Measurements from ENCODE around the gene GPATCH1. TPM values are rescaled to one million over a fixed set of nuclear protein-coding genes. Genes with fewer than 3 reads are reported as not detected.
"Not testable (repeated sequence)": the region's sequence is repeated elsewhere in the genome, so short reads cannot be mapped to it uniquely, and the experiment has no call there.

The GPATCH1 gene
- total RNA-seq, 4 donors from 2014 or later, result 6.6 to 32.1 (median 10.6) TPM

- Histone ChIP-seq H3K27ac (no peak overlapping the region), H3K4me1 (no peaks in the 10 kb centered on the region), H3K4me3 (no peak overlapping the region), H3K36me3 (no peaks in the 10 kb centered on the region), H3K27me3 (no peaks in the 10 kb centered on the region), H3K9me3 (peaks cover 0 to 7% (median 0%) of the 10 kb centered on the region in 4 donors)
- TF ChIP-seq CTCF (IDR thresholded peaks at IDR 0.05) (no peak), POLR2A (IDR thresholded peaks at IDR 0.05) (no peak), EP300 (IDR thresholded peaks at IDR 0.05) (no peak)
- 86 to 92% methylated on average over 6 of the region's 6 CpGs for WGBS, 2 donors
- DNase-seq (ENCODE audit: low spot score in 2 of 2), result no peak
Measured at GRCh38 chr19:33163481-33163880, 82.5 kb downstream of the GPATCH1 start.

GRCh38 chr19:33166037-33166436 lies 85.1 kb downstream of the GPATCH1 start:
- WGBS, 2 donors, result 70 to 76% methylated on average over 6 of the region's 6 CpGs
- not testable (repeated sequence) for DNase-seq (ENCODE audit: low spot score in 2 of 2); H3K4me3 ChIP-seq; H3K27ac ChIP-seq; H3K4me1 ChIP-seq; H3K27me3 ChIP-seq; H3K9me3 ChIP-seq; H3K36me3 ChIP-seq

GRCh38 chr19:33167438-33167837 lies 86.5 kb downstream of the GPATCH1 start:
- WGBS, 2 donors, result 95% methylated on average over 1 of the region's 1 CpG
- no peaks in the 10 kb centered on the region for H3K4me1 ChIP-seq
- H3K27ac ChIP-seq, result no peak overlapping the region
- H3K4me3 ChIP-seq, result no peak overlapping the region
- no peaks in the 10 kb centered on the region for H3K36me3 ChIP-seq
- TF ChIP-seq POLR2A (IDR thresholded peaks at IDR 0.05) (no peak), EP300 (IDR thresholded peaks at IDR 0.05) (no peak), CTCF (IDR thresholded peaks at IDR 0.05) (no peak)
- DNase-seq (ENCODE audit: low spot score in 2 of 2), result no peak
- H3K9me3 ChIP-seq, result peaks cover 0 to 10% (median 0%) of the 10 kb centered on the region in 4 donors
- no peaks in the 10 kb centered on the region for H3K27me3 ChIP-seq

- Histone ChIP-seq H3K27me3 (no peaks in the 10 kb centered on the region), H3K4me1 (no peaks in the 10 kb centered on the region), H3K36me3 (no peaks in the 10 kb centered on the region), H3K4me3 (no peak overlapping the region), H3K9me3 (peaks cover 0 to 10% (median 0%) of the 10 kb centered on the region in 4 donors), H3K27ac (no peak overlapping the region)
- 90 to 97% methylated on average over 1 of the region's 1 CpG for WGBS, 2 donors
- no peak for TF ChIP-seq POLR2A (IDR thresholded peaks at IDR 0.05)
- no peak for TF ChIP-seq CTCF (IDR thresholded peaks at IDR 0.05)
- no peak for TF ChIP-seq EP300 (IDR thresholded peaks at IDR 0.05)
- DNase-seq (ENCODE audit: low spot score in 2 of 2), result no peak
Measured at GRCh38 chr19:33168528-33168927, 87.5 kb downstream of the GPATCH1 start.

GRCh38 chr19:33171222-33171795 lies 90.3 kb downstream of the GPATCH1 start:
- TF ChIP-seq EP300 (IDR thresholded peaks at IDR 0.05) (no peak), CTCF (IDR thresholded peaks at IDR 0.05) (no peak), POLR2A (IDR thresholded peaks at IDR 0.05) (no peak)
- H3K4me1 ChIP-seq, result peaks cover 0 to 12% (median 9%) of the 10 kb centered on the region in 4 donors
- no peak overlapping the region for H3K27ac ChIP-seq
- H3K9me3 ChIP-seq, result peaks cover 0 to 10% (median 0%) of the 10 kb centered on the region in 4 donors
- 83 to 93% methylated on average over 1 of the region's 1 CpG for WGBS, 2 donors
- H3K36me3 ChIP-seq, result no peaks in the 10 kb centered on the region
- no peak for DNase-seq (ENCODE audit: low spot score in 2 of 2)
- H3K27me3 ChIP-seq, result no peaks in the 10 kb centered on the region
- H3K4me3 ChIP-seq, result no peak overlapping the region

Data from tibial nerve (tissue), 4 donors.